Vagina (tissue), 2 donors: ENCODE data around the gene FOXN1. TPM values are rescaled to one million over a fixed set of nuclear protein-coding genes. Genes with fewer than 3 reads are reported as not detected.
A peak's percentile ranks its signal among the peaks of the same experiment; 100 is the strongest.

Experiments used
- DNase-seq, 2 donors: peaks; one replicate each; pipeline ENCODE4 v3.0.0-alpha.2; 2017; ENCODE audit errors: extremely low spot score in 2 of 2
- H3K27ac ChIP-seq: fragments of 200-600 bp; sonication (generic); one replicate; pipeline ENCODE4 v1.5.1; 2019
- H3K27me3 ChIP-seq: fragments of 200-600 bp; sonication (generic); one replicate; pipeline ENCODE4 v1.5.1; 2019
- H3K36me3 ChIP-seq, 2 donors: fragments of 200-600 bp; sonication (generic); one replicate each; pipeline ENCODE4 v1.5.1; 2017 to 2019
- H3K4me1 ChIP-seq: fragments of 200-600 bp; sonication (generic); one replicate; pipeline ENCODE4 v1.5.1; 2019
- H3K4me3 ChIP-seq, 2 donors: fragments of 200-600 bp; sonication (generic); 1 replicate in 1 of 2; 2 replicates in 1 of 2; pipeline ENCODE4 v1.5.1; 2016 to 2019
- H3K9me3 ChIP-seq: fragments of 200-600 bp; sonication (generic); one replicate; pipeline ENCODE4 v1.5.1; 2019
- POLR2A ChIP-seq, 2 donors: fragments of 450-650 bp; IDR thresholded peaks; one replicate each; pipeline ENCODE4 v1.6.1; 2017; ENCODE audit warnings: antibody characterized with exemption in 2 of 2, mild to moderate bottlenecking in 2 of 2, moderate library complexity in 2 of 2
- POLR2AphosphoS5 ChIP-seq, 2 donors: sonication (generic); formaldehyde crosslinking; IDR thresholded peaks; one replicate each; pipeline ENCODE4 v1.9.0; 2017; ENCODE audit warnings: antibody characterized with exemption in 2 of 2, mild to moderate bottlenecking in 2 of 2, low read depth in 1 of 2; ENCODE audit not compliant: insufficient read depth in 1 of 2
- intact Hi-C: fragments of 100-400 bp; cut with DNase I; formaldehyde crosslinking; loops from one replicate; pipeline ENCODE4 v1.15.1; 2023
- total RNA-seq: library from RNA; depleted of rRNA; stranded (reverse); fragments of >200 nt; gene quantifications from one replicate; pipeline ENCODE4 v1.2.3, GENCODE V29; 2016
- TF ChIP-seq, protein P1 (sequence below), 3 experiments: fragments of 450-650 bp in 2 of 3; fragments of 200-600 bp in 1 of 3; sonication (generic) in 1 of 3; IDR thresholded peaks; one replicate each; pipeline ENCODE4 v1.5.1; 2017 to 2019; ENCODE audit warnings: antibody characterized with exemption in 3 of 3, mild to moderate bottlenecking in 2 of 3, moderate library complexity in 2 of 3

FOXN1 gene
- total RNA-seq, 1 donor from 2014 or later: 3.4 TPM

DNA sequence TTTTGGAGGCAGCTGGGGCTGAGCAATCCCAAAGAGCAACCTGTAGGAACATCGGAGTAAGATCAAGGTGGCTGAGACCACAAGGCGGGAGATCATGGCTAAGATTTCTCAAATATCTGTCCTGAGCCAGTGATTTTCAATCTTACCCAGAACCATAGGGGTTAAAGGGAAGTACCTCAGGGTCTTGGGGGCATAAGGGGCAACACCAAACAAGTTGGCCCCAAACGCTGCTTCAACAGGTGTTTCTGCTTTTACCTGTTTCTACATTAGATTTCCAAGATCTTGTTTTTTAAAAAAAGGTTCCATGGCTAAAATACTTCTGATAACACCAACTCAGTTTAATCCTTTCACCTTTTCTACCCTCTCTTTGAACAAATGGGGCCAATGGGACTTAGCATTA lies 48.9 kb downstream of the FOXN1 start:
- Histone ChIP-seq H3K9me3 (no peaks in the 10 kb centered on the region), H3K27ac (no peak overlapping the region), H3K4me1 (peaks cover 13% of the 10 kb centered on the region), H3K27me3 (no peaks in the 10 kb centered on the region), H3K4me3 (no peak overlapping the region), H3K36me3 (peaks cover 0 to 53% of the 10 kb centered on the region in 2 donors)
- intact Hi-C loops: no loop called here
- TF ChIP-seq POLR2AphosphoS5 (IDR thresholded peaks at IDR 0.05; ENCODE audit: insufficient read depth in 1 of 2, low read depth in 1 of 2) (no peak), POLR2A (IDR thresholded peaks at IDR 0.05) (no peak)
- TF ChIP-seq, protein P1, sequence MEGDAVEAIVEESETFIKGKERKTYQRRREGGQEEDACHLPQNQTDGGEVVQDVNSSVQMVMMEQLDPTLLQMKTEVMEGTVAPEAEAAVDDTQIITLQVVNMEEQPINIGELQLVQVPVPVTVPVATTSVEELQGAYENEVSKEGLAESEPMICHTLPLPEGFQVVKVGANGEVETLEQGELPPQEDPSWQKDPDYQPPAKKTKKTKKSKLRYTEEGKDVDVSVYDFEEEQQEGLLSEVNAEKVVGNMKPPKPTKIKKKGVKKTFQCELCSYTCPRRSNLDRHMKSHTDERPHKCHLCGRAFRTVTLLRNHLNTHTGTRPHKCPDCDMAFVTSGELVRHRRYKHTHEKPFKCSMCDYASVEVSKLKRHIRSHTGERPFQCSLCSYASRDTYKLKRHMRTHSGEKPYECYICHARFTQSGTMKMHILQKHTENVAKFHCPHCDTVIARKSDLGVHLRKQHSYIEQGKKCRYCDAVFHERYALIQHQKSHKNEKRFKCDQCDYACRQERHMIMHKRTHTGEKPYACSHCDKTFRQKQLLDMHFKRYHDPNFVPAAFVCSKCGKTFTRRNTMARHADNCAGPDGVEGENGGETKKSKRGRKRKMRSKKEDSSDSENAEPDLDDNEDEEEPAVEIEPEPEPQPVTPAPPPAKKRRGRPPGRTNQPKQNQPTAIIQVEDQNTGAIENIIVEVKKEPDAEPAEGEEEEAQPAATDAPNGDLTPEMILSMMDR (IDR thresholded peaks at IDR 0.05): no peak
- no peak for DNase-seq

DNA sequence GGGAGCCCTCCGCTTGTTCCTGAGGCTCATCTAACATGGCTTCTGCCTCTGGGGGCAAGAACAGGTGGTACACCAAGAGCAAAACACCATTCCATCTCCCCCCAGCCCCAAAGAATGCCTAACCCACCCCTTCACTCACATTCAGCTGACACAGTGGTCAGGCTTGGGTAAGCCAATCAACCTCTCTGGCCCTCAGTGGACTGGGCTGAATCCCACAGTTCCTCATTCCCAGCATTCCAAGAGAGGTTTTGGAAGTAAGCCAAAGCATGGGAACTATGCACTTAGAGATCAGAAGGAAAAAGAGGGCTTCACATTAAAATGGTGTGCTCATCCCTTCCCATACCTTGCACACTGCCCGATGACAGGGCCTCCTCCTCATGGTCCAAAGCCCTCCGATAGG lies 57.3 kb downstream of the FOXN1 start:
- H3K27me3 ChIP-seq: no peaks in the 10 kb centered on the region
- peaks cover 0 to 51% of the 10 kb centered on the region in 2 donors for H3K36me3 ChIP-seq
- intact Hi-C loops: no loop called here
- peaks cover 4% of the 10 kb centered on the region for H3K4me1 ChIP-seq
- TF ChIP-seq, protein P1 (IDR thresholded peaks at IDR 0.05): no peak
- TF ChIP-seq POLR2AphosphoS5 (IDR thresholded peaks at IDR 0.05; ENCODE audit: insufficient read depth in 1 of 2, low read depth in 1 of 2) (no peak), POLR2A (IDR thresholded peaks at IDR 0.05) (no peak)
- no peaks in the 10 kb centered on the region for H3K9me3 ChIP-seq
- DNase-seq: no peak
- H3K27ac ChIP-seq: no peak overlapping the region
- H3K4me3 ChIP-seq: no peak overlapping the region

DNA sequence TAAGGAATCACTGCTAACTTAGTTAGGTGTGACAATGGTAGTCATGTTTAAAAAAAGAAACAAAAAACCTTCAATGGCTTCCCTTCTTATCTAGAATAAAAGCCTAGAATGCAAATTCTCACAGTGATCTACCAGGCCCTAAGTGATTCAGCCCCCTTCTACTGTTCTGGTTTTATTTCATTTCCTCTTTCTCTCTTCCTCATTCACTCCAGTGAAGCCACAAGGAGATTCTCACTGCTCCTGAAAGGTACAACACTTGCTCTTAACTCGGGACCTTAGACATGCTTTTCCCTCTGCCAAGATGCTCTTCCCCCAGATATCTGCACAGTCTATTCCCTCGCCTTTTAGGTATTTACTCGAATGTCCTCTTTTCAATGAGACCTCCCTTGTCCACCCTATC lies 61.5 kb downstream of the FOXN1 start:
- TF ChIP-seq, protein P1 (IDR thresholded peaks at IDR 0.05): no peak
- no peak for TF ChIP-seq POLR2A (IDR thresholded peaks at IDR 0.05)
- no peak for TF ChIP-seq POLR2AphosphoS5 (IDR thresholded peaks at IDR 0.05; ENCODE audit: insufficient read depth in 1 of 2, low read depth in 1 of 2)
- Histone ChIP-seq H3K27me3 (no peaks in the 10 kb centered on the region), H3K27ac (no peak overlapping the region), H3K36me3 (peaks cover 0 to 12% of the 10 kb centered on the region in 2 donors), H3K4me1 (peaks cover 24% of the 10 kb centered on the region), H3K9me3 (no peaks in the 10 kb centered on the region), H3K4me3 (no peak overlapping the region)
- no peak for DNase-seq
- intact Hi-C loops: no loop called here

DNA sequence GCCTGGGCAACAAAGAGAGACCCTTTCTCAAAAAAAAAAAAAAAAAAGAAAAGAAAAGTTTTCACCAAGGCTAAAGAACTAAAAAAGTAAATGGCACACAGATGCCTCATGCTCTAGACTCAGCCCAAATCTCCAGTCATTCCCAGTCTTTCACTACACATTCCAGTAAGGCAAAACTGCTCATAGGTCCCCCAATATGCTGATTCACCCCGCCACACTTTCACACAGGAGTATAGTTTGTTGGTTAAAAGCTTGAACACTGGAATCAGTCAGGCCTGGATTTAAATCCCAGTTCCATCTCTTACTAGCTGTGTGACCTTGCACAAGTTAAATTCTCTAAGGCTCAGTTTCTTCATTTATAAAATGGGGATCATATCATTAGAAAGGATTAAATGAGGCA lies 63.3 kb downstream of the FOXN1 start:
- H3K36me3 ChIP-seq: no peaks in the 10 kb centered on the region
- H3K4me1 ChIP-seq: peaks cover 25% of the 10 kb centered on the region
- H3K27me3 ChIP-seq: no peaks in the 10 kb centered on the region
- DNase-seq: no peak
- H3K9me3 ChIP-seq: no peaks in the 10 kb centered on the region
- H3K4me3 ChIP-seq: no peak overlapping the region
- TF ChIP-seq POLR2AphosphoS5 (IDR thresholded peaks at IDR 0.05; ENCODE audit: insufficient read depth in 1 of 2, low read depth in 1 of 2) (no peak), POLR2A (IDR thresholded peaks at IDR 0.05) (no peak)
- TF ChIP-seq, protein P1 (IDR thresholded peaks at IDR 0.05): no peak
- intact Hi-C loops: no loop called here
- H3K27ac ChIP-seq: no peak overlapping the region

DNA sequence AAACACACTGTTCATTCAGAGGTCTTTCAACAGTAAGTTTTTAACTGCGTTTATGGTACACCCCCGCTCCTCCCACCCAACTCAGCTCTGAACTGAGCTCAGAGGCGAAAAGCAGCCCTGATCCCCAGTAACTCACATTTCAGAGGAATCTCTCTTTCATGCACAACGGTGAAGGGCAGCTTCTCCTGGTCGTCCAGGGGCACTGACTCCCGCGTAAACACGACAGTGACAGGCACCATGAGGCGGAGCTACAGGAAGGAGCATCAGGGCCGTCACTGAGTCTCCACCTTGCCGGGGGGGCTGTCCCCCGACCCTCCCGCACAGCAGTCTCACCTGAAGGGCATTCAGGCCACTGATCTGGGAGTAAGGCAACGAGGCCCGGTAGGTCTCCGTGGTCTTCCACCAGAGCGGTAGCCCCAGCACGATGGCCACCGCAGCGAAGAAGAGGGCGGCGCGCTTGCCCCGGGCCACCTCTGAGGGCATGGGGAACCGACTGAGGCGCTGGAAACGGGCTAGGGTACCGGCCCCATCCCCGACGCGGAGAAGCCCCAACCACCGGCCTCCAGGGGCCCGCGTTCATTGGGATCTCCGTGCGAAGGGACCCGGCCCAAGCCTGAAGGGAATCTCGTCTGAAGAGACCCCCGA lies 64.7 kb downstream of the FOXN1 start:
- intact Hi-C loops: no loop called here
- no peaks in the 10 kb centered on the region for H3K27me3 ChIP-seq
- H3K4me1 ChIP-seq: peaks cover 22% of the 10 kb centered on the region

More for the DNA sequence above, 64.7 kb downstream of the FOXN1 start:
- H3K36me3 ChIP-seq: no peaks in the 10 kb centered on the region
- H3K4me3 ChIP-seq: peak overlapping the region; percentile 72 to 99
- no peak for DNase-seq
- no peaks in the 10 kb centered on the region for H3K9me3 ChIP-seq
- TF ChIP-seq, protein P1 (IDR thresholded peaks at IDR 0.05): no peak
- TF ChIP-seq POLR2AphosphoS5 (IDR thresholded peaks at IDR 0.05; ENCODE audit: insufficient read depth in 1 of 2, low read depth in 1 of 2) (no peak), POLR2A (IDR thresholded peaks at IDR 0.05) (no peak)
- H3K27ac ChIP-seq: peak overlapping the region; percentile 90
